Globus pallidus (tissue), 1 donor: ENCODE measurements around the gene PRRT2.
"Not testable (repeated sequence)": the region's sequence is repeated elsewhere in the genome, so short reads cannot be mapped to it uniquely, and the experiment has no call there.

ENCODE experiments used
- DNase-seq: peaks from one replicate; pipeline ENCODE4 v3.0.0-alpha.2; 2015; ENCODE audit warnings: low spot score

Gene PRRT2

GRCh38 chr16:29790949-29791844 lies 20.8 kb upstream of the PRRT2 start:
- DNase-seq: no peak

- DNase-seq: no peak
Measured at GRCh38 chr16:29791845-29792807, 19.9 kb upstream of the PRRT2 start.

GRCh38 chr16:29793153-29793552 lies 18.8 kb upstream of the PRRT2 start:
- DNase-seq: not testable (repeated sequence)

GRCh38 chr16:29794231-29794710 lies 17.7 kb upstream of the PRRT2 start:
- DNase-seq: no peak

- no peak for DNase-seq
Measured at GRCh38 chr16:29802416-29802935, 9.5 kb upstream of the PRRT2 start.

GRCh38 chr16:29804020-29804419 lies 8.0 kb upstream of the PRRT2 start:
- no peak for DNase-seq

GRCh38 chr16:29804455-29805231 lies 7.3 kb upstream of the PRRT2 start:
- no peak for DNase-seq

- DNase-seq: peak; percentile 97
Measured at GRCh38 chr16:29805232-29806098, 6.5 kb upstream of the PRRT2 start.

GRCh38 chr16:29806099-29806579 lies 5.9 kb upstream of the PRRT2 start, which contains the start of gene MAZ:
Gene MAZ, plus strand, starts transcription at chr16:29806529. Its CDS starts 173 bp downstream, at chr16:29806702.
- DNase-seq: peak; percentile 72

GRCh38 chr16:29806641-29807425 lies 5.2 kb upstream of the PRRT2 start:
- DNase-seq: no peak

- peak; percentile 89 for DNase-seq
Measured at GRCh38 chr16:29807426-29808218, 4.4 kb upstream of the PRRT2 start.

- no peak for DNase-seq
Measured at GRCh38 chr16:29808219-29808900, 3.6 kb upstream of the PRRT2 start.

GRCh38 chr16:29809031-29809747 lies 2.8 kb upstream of the PRRT2 start:
- no peak for DNase-seq

GRCh38 chr16:29809850-29810698 lies 1.9 kb upstream of the PRRT2 start:
- DNase-seq: no peak

GRCh38 chr16:29810699-29811169 lies 1.3 kb upstream of the PRRT2 start:
- no peak for DNase-seq
